HCT116 (cell line): Measurements from ENCODE around the gene MAEA. TPM values are rescaled to one million over a fixed set of nuclear protein-coding genes. Genes with fewer than 3 reads are reported as not detected.

ENCODE experiments used
- ATAC-seq: fragments of 200-7000 bp; cut with Tn5 transposase; 2 replicates; pipeline ENCODE4 v1.9.1; 2020; ENCODE audit warnings: mild to moderate bottlenecking, moderate library complexity
- BruUV-seq: library from RNA; stranded (reverse); fragments of 400-500 nt; replicated peaks from 2 replicates; lab custom pipeline; 2021; lab: Mats Ljungman, UMichigan
- CTCF ChIA-PET: fragments of 300-600 bp; sonication (Branson Sonifier 250); formaldehyde crosslinking; loops from one replicate; lab custom pipeline; 2021; ENCODE audit warnings: antibody characterized with exemption; lab: Charles Lee
- POLR2A ChIA-PET: fragments of 300-600, 350-600 bp; sonication (Branson Sonifier 250); formaldehyde crosslinking; loops from one replicate; lab custom pipeline; 2021; ENCODE audit warnings: antibody characterized with exemption; lab: Charles Lee
- RAD21 ChIA-PET, 2 experiments: fragments of 300-600 bp; sonication (Branson Sonifier 250); formaldehyde crosslinking; loops; one replicate each; lab custom pipeline; 2023; ENCODE audit warnings: low total read pairs in 2 of 2; ENCODE audit not compliant: uncharacterized antibody in 2 of 2, unreplicated experiment in 2 of 2, low non-redundant PET in 1 of 2; lab: Charles Lee
- DNase-seq: peaks from one replicate; pipeline ENCODE4 v3.0.0-alpha.2; 2010; ENCODE audit warnings: low read depth, low spot score
- H2AFZ ChIP-seq: fragments of 200-600 bp; shearing (Covaris generic), sonication (generic); 2 replicates; pipeline ENCODE4 v1.6.1; 2017; ENCODE audit warnings: low read depth, mixed run types, mixed read lengths, antibody characterized with exemption, low read length; ENCODE audit not compliant: poor library complexity, severe bottlenecking
- H3K27ac ChIP-seq: 2 replicates; pipeline ENCODE4 v1.5.1; 2012; ENCODE audit warnings: low read depth, low read length
- H3K27me3 ChIP-seq: fragments of 200-600 bp; sonication (generic); 2 replicates; pipeline ENCODE4 v1.6.1; 2016; ENCODE audit warnings: mixed run types, low read length, mixed read lengths; ENCODE audit not compliant: insufficient read depth
- H3K36me3 ChIP-seq, 2 experiments: fragments of 200-500 bp in 1 of 2; fragments of 200-600 bp in 1 of 2; sonication (Bioruptor generic) in 1 of 2; sonication (generic) in 1 of 2; 2 replicates each; pipeline versions ENCODE4 v1.5.1 to v1.6.1; 2014 to 2016; ENCODE audit warnings: low read length in 2 of 2, inconsistent platforms in 1 of 2, mixed read lengths in 1 of 2, mixed run types in 1 of 2; ENCODE audit not compliant: insufficient read depth in 2 of 2, control insufficient read depth in 1 of 2
- H3K4me1 ChIP-seq, 2 experiments: fragments of 200-600 bp in 1 of 2; sonication (generic) in 1 of 2; 2 replicates each; pipeline versions ENCODE4 v1.5.1 to v1.6.1; 2012 to 2017; ENCODE audit warnings: low read length in 2 of 2, inconsistent platforms in 1 of 2, mild to moderate bottlenecking in 1 of 2, mixed read lengths in 1 of 2, mixed run types in 1 of 2, moderate library complexity in 1 of 2; ENCODE audit not compliant: insufficient read depth in 2 of 2, control insufficient read depth in 1 of 2
- H3K4me2 ChIP-seq: fragments of 200-600 bp; sonication (generic); 2 replicates; pipeline ENCODE4 v1.6.1; 2017; ENCODE audit warnings: mixed run types, low read length, mixed read lengths
- H3K4me3 ChIP-seq, 2 experiments: fragments of 200-600 bp in 1 of 2; sonication (generic) in 1 of 2; replicated peaks in 1 of 2; 2 replicates each; pipeline ENCODE4 v1.5.1; 2011 to 2016; ENCODE audit warnings: low read length in 2 of 2, control low read depth in 1 of 2, low read depth in 1 of 2, mild to moderate bottlenecking in 1 of 2, mixed read lengths in 1 of 2, mixed run types in 1 of 2
- H3K79me2 ChIP-seq: fragments of 200-600 bp; sonication (generic); 2 replicates; pipeline ENCODE4 v1.6.1; 2017; ENCODE audit warnings: mild to moderate bottlenecking, mixed run types, low read length, moderate library complexity, mixed read lengths; ENCODE audit not compliant: insufficient read depth
- H3K9ac ChIP-seq: fragments of 200-600 bp; sonication (generic); 2 replicates; pipeline ENCODE4 v1.6.1; 2016; ENCODE audit warnings: low read length, mixed read lengths
- H3K9me2 ChIP-seq: fragments of 200-600 bp; sonication (generic), shearing (Covaris generic); 2 replicates; pipeline ENCODE4 v1.6.1; 2017; ENCODE audit warnings: mixed run types, mild to moderate bottlenecking, moderate library complexity; ENCODE audit not compliant: insufficient read depth
- H3K9me3 ChIP-seq, 2 experiments: fragments of 200-500 bp in 1 of 2; fragments of 200-600 bp in 1 of 2; sonication (Bioruptor generic) in 1 of 2; sonication (generic) in 1 of 2; 2 replicates each; pipeline ENCODE4 v1.6.1; 2014 to 2017; ENCODE audit warnings: low read length in 2 of 2, mixed read lengths in 2 of 2, inconsistent platforms in 1 of 2, low read depth in 1 of 2, mild to moderate bottlenecking in 1 of 2, mixed run types in 1 of 2, moderate library complexity in 1 of 2; ENCODE audit not compliant: control insufficient read depth in 1 of 2, insufficient read depth in 1 of 2
- H4K20me1 ChIP-seq: fragments of 200-600 bp; sonication (generic), shearing (Covaris generic); 2 replicates; pipeline ENCODE4 v1.6.1; 2017; ENCODE audit warnings: mixed run types, mild to moderate bottlenecking, moderate library complexity; ENCODE audit not compliant: insufficient read depth
- CBX3 ChIP-seq: IDR thresholded peaks from 2 replicates; pipeline ENCODE4 v1.6.1; 2012; ENCODE audit warnings: low read depth
- CEBPB ChIP-seq: IDR thresholded peaks from 2 replicates; pipeline ENCODE4 v1.6.1; 2012; ENCODE audit warnings: low read depth
- EGR1 ChIP-seq: IDR thresholded peaks from 2 replicates; pipeline ENCODE4 v1.6.1; 2012; ENCODE audit warnings: low read depth
- FOSL1 ChIP-seq: IDR thresholded peaks from 2 replicates; pipeline ENCODE4 v1.6.1; 2012; ENCODE audit warnings: low read depth
- JUND ChIP-seq: IDR thresholded peaks from 2 replicates; pipeline ENCODE4 v1.6.1; 2012
- POLR2AphosphoS5 ChIP-seq: IDR thresholded peaks from 2 replicates; pipeline ENCODE4 v1.6.1; 2011; ENCODE audit warnings: mild to moderate bottlenecking, low read depth, low read length, moderate library complexity
- TCF7L2 ChIP-seq: IDR thresholded peaks from 2 replicates; pipeline ENCODE4 v1.7.0; 2011; ENCODE audit warnings: borderline replicate concordance, inconsistent platforms; ENCODE audit not compliant: insufficient read depth, insufficient read length; ENCODE audit errors: extremely low read depth
- ZBTB33 ChIP-seq: IDR thresholded peaks from 2 replicates; pipeline ENCODE4 v1.6.1; 2011; ENCODE audit warnings: mild to moderate bottlenecking, low read length, moderate library complexity; ENCODE audit not compliant: insufficient replicate concordance; ENCODE audit errors: extremely low read depth
- ZFX ChIP-seq: fragments of 450-650 bp; IDR thresholded peaks from 2 replicates; pipeline ENCODE4 v1.6.1; 2017
- intact Hi-C: fragments of 100-400 bp; cut with micrococcal nuclease; formaldehyde crosslinking; loops from 2 replicates; pipeline ENCODE4 v1.10.0; 2022
- total RNA-seq: library from RNA; stranded (reverse); gene quantifications from one replicate; pipeline ENCODE4 v1.2.1, GENCODE V29; 2021; ENCODE audit not compliant: unreplicated experiment

MAEA gene
- total RNA-seq, 1 experiment from 2014 or later: 88.3 TPM

- Histone ChIP-seq H3K4me3 (no peak overlapping the region), H3K4me1 (peaks cover 8 to 9% of the 10 kb centered on the region in 2 experiments), H3K9ac (no peak overlapping the region), H3K27ac (peak overlapping the region; percentile 9; the same call in 1 of the 2 replicates), H3K27me3 (no peaks in the 10 kb centered on the region), H3K9me3 (no peaks in the 10 kb centered on the region), H4K20me1 (no peaks in the 10 kb centered on the region), H2AFZ (no peak overlapping the region), H3K4me2 (no peak overlapping the region), H3K36me3 (peaks cover 4 to 14% of the 10 kb centered on the region in 2 experiments; a peak in 3 of 4 replicates), H3K9me2 (no peaks in the 10 kb centered on the region), H3K79me2 (peaks cover 88% of the 10 kb centered on the region)
- intact Hi-C loops: no loop called here
- DNase-seq (no peak), ATAC-seq (no peak)
- BruUV-seq: no TSS peak
- CTCF ChIA-PET: no interaction called here
- POLR2A ChIA-PET: no interaction called here
- TF ChIP-seq ZBTB33: no peak
- TF ChIP-seq TCF7L2: no peak
- no peak for TF ChIP-seq ZFX
- no peak for TF ChIP-seq POLR2AphosphoS5
- TF ChIP-seq FOSL1: no peak
- TF ChIP-seq CBX3: no peak
- no peak for TF ChIP-seq CEBPB
- TF ChIP-seq JUND: no peak
- TF ChIP-seq EGR1: no peak
- RAD21 ChIA-PET: no interaction called here
Observed at GRCh38 chr4:1241936-1242505, 47.7 kb upstream of the MAEA start.
